Peyer's patch (tissue), 4 donors: ENCODE data around the gene PPM1L. TPM values are rescaled to one million over a fixed set of nuclear protein-coding genes. Genes with fewer than 3 reads are reported as not detected.

ENCODE experiments used
- DNase-seq, 3 donors: peaks; one replicate each; pipeline ENCODE4 v3.0.0-alpha.2; 2017 to 2019
- H3K27ac ChIP-seq, 4 donors: fragments of 200-600 bp; sonication (generic); one replicate each; pipeline ENCODE4 v1.5.1; 2016 to 2019
- H3K27me3 ChIP-seq, 2 donors: fragments of 200-600 bp; sonication (generic); one replicate each; pipeline ENCODE4 v1.5.1; 2019
- H3K36me3 ChIP-seq, 3 donors: fragments of 200-600 bp; sonication (generic); one replicate each; pipeline ENCODE4 v1.5.1; 2016 to 2019
- H3K4me1 ChIP-seq, 4 donors: fragments of 200-600 bp; sonication (generic); one replicate each; pipeline ENCODE4 v1.5.1; 2016 to 2019
- H3K4me3 ChIP-seq, 4 donors: fragments of 200-600 bp; sonication (generic); 1 replicate in 3 of 4; 2 replicates in 1 of 4; pipeline ENCODE4 v1.5.1; 2016 to 2019; ENCODE audit warnings: mild to moderate bottlenecking in 1 of 4
- H3K9me3 ChIP-seq, 4 donors: fragments of 200-600 bp; sonication (generic); one replicate each; pipeline ENCODE4 v1.5.1; 2016 to 2019; ENCODE audit warnings: mild to moderate bottlenecking in 1 of 4
- POLR2A ChIP-seq, 2 donors: fragments of 450-650 bp; IDR thresholded peaks; one replicate each; pipeline ENCODE4 v1.5.1; 2017; ENCODE audit warnings: antibody characterized with exemption in 2 of 2, mild to moderate bottlenecking in 2 of 2, moderate library complexity in 2 of 2
- total RNA-seq, 4 donors: library from RNA; depleted of rRNA; stranded (reverse); fragments of >200 nt; gene quantifications; one replicate each; pipeline ENCODE4 v1.1.0, GENCODE V29; 2016
- TF ChIP-seq, protein P1 (sequence below), 6 experiments: fragments of 450-650 bp in 4 of 6; fragments of 200-600 bp in 2 of 6; sonication (generic) in 1 of 6; IDR thresholded peaks; one replicate each; pipeline ENCODE4 v1.5.1; 2017 to 2019; ENCODE audit warnings: antibody characterized with exemption in 6 of 6, mild to moderate bottlenecking in 3 of 6, moderate library complexity in 1 of 6

PPM1L gene
- total RNA-seq, 4 donors from 2014 or later: 8.4 to 17.8 (median 12.7) TPM

DNA sequence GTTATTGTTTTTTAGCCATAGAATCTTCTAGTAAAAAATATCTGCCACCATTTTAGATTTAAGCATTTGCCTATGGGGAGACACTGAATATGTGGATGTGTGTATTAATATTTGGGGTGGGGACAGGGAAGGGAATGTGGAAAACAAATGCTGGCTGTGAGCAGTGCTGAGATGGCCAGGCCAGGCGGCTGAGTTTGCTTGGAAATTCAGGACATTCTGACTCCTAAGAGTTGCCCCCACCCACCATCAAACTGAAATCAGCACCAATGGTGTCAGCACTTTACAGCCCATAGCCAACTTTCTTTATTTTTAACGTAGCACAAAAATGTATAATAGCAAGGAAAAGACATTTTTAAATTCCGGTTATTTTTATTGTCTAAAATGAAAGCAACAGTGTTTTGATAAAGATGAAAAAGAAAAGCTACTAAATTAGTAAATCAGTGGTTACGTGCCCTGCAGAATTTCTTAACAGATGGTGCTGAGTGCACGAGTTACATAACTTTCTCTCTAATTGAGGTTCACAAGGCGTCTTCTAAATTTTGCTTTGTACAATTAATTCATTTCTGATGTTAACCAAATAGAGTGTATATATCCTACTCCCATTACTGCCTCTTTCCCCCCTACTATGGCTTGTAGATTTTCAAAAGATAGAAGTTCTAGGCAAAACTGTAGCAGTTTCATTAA, 315.1 kb downstream of the PPM1L start:
- H3K27ac ChIP-seq: no peak overlapping the region
- H3K9me3 ChIP-seq: no peaks in the 10 kb centered on the region
- H3K4me3 ChIP-seq: no peak overlapping the region
- no peak for DNase-seq
- TF ChIP-seq, protein P1, sequence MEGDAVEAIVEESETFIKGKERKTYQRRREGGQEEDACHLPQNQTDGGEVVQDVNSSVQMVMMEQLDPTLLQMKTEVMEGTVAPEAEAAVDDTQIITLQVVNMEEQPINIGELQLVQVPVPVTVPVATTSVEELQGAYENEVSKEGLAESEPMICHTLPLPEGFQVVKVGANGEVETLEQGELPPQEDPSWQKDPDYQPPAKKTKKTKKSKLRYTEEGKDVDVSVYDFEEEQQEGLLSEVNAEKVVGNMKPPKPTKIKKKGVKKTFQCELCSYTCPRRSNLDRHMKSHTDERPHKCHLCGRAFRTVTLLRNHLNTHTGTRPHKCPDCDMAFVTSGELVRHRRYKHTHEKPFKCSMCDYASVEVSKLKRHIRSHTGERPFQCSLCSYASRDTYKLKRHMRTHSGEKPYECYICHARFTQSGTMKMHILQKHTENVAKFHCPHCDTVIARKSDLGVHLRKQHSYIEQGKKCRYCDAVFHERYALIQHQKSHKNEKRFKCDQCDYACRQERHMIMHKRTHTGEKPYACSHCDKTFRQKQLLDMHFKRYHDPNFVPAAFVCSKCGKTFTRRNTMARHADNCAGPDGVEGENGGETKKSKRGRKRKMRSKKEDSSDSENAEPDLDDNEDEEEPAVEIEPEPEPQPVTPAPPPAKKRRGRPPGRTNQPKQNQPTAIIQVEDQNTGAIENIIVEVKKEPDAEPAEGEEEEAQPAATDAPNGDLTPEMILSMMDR (IDR thresholded peaks at IDR 0.05): no peak
- TF ChIP-seq POLR2A (IDR thresholded peaks at IDR 0.05): no peak
- H3K4me1 ChIP-seq: peaks cover 0 to 6% (median 0%) of the 10 kb centered on the region in 4 donors
- H3K27me3 ChIP-seq: no peaks in the 10 kb centered on the region
- H3K36me3 ChIP-seq: no peaks in the 10 kb centered on the region

DNA sequence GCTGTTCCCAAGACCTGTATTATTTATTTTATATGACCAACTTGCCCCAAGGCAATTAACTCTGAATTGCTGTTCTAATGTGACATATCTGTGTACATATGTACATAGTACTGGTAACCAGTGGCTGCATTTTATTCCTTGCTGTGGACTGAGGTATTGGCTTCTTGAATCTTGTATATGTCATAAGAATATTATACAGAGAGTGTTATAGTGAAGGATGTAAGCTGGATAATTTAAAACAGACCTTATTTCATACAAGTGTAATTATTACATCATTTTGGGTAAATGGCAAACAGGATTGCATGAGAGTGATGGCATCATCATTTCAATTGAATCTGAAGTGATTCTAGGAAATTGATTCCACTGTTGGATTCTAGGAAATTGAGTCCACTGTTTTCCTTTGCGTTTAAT, 316.2 kb downstream of the PPM1L start:
- no peak for DNase-seq
- Histone ChIP-seq H3K4me1 (peaks cover 0 to 6% (median 0%) of the 10 kb centered on the region in 4 donors), H3K27me3 (no peaks in the 10 kb centered on the region), H3K27ac (no peak overlapping the region), H3K4me3 (no peak overlapping the region), H3K9me3 (no peaks in the 10 kb centered on the region), H3K36me3 (no peaks in the 10 kb centered on the region)
- TF ChIP-seq, protein P1 (IDR thresholded peaks at IDR 0.05): no peak
- TF ChIP-seq POLR2A (IDR thresholded peaks at IDR 0.05): no peak

DNA sequence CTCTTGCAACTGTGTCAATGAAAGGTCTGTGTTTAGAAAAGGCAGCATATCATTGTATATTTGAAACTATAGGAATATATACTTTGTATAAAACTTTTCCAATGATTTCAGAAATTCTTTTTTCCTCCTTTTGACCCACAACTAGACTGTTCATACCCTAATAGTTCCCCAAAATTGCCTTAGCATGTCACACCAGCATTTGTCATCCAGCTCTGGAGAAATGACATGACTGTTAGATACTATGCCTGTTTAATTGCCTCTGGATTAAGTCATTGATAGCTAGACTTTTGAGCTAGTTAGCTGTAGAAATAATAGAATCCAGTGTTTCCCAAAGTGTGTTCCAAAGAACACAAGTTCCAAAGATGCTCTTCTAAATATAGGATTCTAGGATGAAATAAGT, 316.7 kb downstream of the PPM1L start:
- Histone ChIP-seq H3K27ac (no peak overlapping the region), H3K27me3 (no peaks in the 10 kb centered on the region), H3K36me3 (no peaks in the 10 kb centered on the region), H3K4me1 (peaks cover 0 to 6% (median 0%) of the 10 kb centered on the region in 4 donors), H3K4me3 (no peak overlapping the region), H3K9me3 (no peaks in the 10 kb centered on the region)
- no peak for DNase-seq
- TF ChIP-seq POLR2A (IDR thresholded peaks at IDR 0.05): no peak
- TF ChIP-seq, protein P1 (IDR thresholded peaks at IDR 0.05): no peak

DNA sequence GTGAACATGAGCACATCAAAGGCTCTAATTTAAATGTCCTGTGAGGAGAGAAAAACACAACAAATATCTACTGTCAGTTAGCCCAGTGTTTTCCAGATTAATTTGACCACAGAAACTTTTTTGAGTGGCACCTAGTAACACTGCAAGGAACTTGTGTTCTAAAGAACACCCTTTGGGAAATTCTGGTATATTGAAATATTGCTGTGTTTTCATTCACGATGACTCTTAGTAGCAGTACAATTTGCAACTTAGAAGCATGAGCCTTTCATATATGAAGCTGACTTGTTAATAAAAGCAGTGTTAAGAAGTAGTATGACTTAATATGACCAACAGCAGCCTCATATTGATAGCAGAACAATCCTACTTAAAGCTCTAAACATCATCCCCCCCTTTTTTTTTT, 317.1 kb downstream of the PPM1L start:
- Histone ChIP-seq H3K27me3 (no peaks in the 10 kb centered on the region), H3K27ac (no peak overlapping the region), H3K4me1 (peaks cover 0 to 6% (median 0%) of the 10 kb centered on the region in 4 donors), H3K4me3 (no peak overlapping the region), H3K36me3 (no peaks in the 10 kb centered on the region), H3K9me3 (no peaks in the 10 kb centered on the region)
- TF ChIP-seq, protein P1 (IDR thresholded peaks at IDR 0.05): no peak
- no peak for TF ChIP-seq POLR2A (IDR thresholded peaks at IDR 0.05)
- DNase-seq: no peak

DNA sequence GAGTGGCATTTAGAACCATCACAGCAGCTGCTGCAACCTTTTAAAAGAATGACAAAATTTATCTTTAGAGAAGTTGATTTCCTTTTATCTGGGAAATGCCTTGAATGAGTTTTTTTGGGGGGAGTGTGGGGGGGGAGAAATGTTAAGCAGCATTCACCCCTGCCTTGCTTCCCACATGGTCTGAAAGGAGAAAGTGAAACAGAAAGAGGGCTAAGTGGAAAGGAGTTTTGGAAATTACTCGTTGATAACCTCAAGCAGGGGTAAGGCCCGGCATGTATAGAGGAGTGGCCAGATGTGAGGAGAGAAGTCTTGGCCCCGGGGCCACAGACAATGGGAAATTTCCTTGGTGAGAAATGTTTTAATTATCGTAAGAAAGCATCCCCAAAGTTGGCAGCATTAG, 325.6 kb downstream of the PPM1L start:
- DNase-seq: no peak
- Histone ChIP-seq H3K27me3 (no peaks in the 10 kb centered on the region), H3K4me1 (no peaks in the 10 kb centered on the region), H3K36me3 (no peaks in the 10 kb centered on the region), H3K4me3 (no peak overlapping the region), H3K27ac (no peak overlapping the region), H3K9me3 (no peaks in the 10 kb centered on the region)
- no peak for TF ChIP-seq POLR2A (IDR thresholded peaks at IDR 0.05)
- TF ChIP-seq, protein P1 (IDR thresholded peaks at IDR 0.05): no peak
